Left ventricle myocardium inferior (tissue), 1 donor: ENCODE data around the gene CEP135. TPM values are rescaled to one million over a fixed set of nuclear protein-coding genes. Genes with fewer than 3 reads are reported as not detected.
"Not testable (repeated sequence)": the region's sequence is repeated elsewhere in the genome, so short reads cannot be mapped to it uniquely, and the experiment has no call there.

ENCODE experiments used
- DNase-seq: peaks from one replicate; pipeline ENCODE4 v3.0.0-alpha.2; 2020
- H3K27ac ChIP-seq: fragments of 200-600 bp; replicated peaks from 2 replicates; pipeline ENCODE4 v1.8.0; 2021
- H3K27me3 ChIP-seq: fragments of 200-600 bp; 2 replicates; pipeline ENCODE4 v1.8.0; 2021; ENCODE audit warnings: low read depth
- H3K36me3 ChIP-seq: fragments of 200-600 bp; 2 replicates; pipeline ENCODE4 v1.8.0; 2021
- H3K4me1 ChIP-seq: fragments of 200-600 bp; 2 replicates; pipeline ENCODE4 v1.8.0; 2021
- H3K4me3 ChIP-seq: fragments of 200-600 bp; 2 replicates; pipeline ENCODE4 v1.8.0; 2021; ENCODE audit warnings: mild to moderate bottlenecking, moderate library complexity
- H3K9me3 ChIP-seq: fragments of 200-600 bp; replicated peaks from 2 replicates; pipeline ENCODE4 v1.8.0; 2021
- CTCF ChIP-seq: fragments of 200-600 bp; IDR thresholded peaks from 2 replicates; pipeline ENCODE4 v1.8.0; 2021; ENCODE audit warnings: antibody characterized with exemption, mild to moderate bottlenecking, borderline replicate concordance
- intact Hi-C: fragments of 100-400 bp; cut with micrococcal nuclease; formaldehyde crosslinking; loops from one replicate; pipeline ENCODE4 v1.11.0; 2022
- total RNA-seq: library from RNA; stranded (reverse); fragmentation: NEBNext Ultra II Directional; extraction: Animal tissue kit (Norgen Biotek cat#: 25700); gene quantifications from one replicate; pipeline ENCODE4 v1.2.1, GENCODE V29; 2021
- donor health status: DM: no; HTN: yes; CAD: no; lungs with severe emphysema.

Gene CEP135
- total RNA-seq, 1 donor from 2014 or later, result 2.5 TPM

DNA sequence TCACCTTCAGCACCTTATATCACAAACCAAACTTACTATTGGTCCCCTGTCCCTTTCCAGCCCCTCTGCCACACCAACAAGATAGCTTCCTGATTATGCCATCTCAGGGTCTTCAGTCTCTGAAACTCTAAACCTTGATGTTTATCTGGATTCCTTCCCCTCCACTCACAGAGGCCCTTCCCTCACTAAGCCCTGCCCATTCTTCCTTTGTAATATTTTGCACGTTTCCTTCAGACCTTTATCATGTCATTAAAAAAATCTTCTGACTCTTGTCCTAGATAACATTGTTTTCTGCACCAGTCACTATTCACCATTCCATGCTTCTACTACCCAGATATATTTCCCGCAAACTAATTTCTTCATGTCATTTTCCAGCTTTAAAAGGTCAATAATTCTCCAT lies 17.7 kb upstream of the CEP135 start:
- H3K36me3 ChIP-seq, result no peaks in the 10 kb centered on the region
- peaks cover 70% of the 10 kb centered on the region for H3K9me3 ChIP-seq
- intact Hi-C loops, result no loop called here
- no peak for DNase-seq
- no peak for TF ChIP-seq CTCF
- no peaks in the 10 kb centered on the region for H3K4me1 ChIP-seq
- no peak overlapping the region for H3K4me3 ChIP-seq
- H3K27ac ChIP-seq, result no peak overlapping the region
- no peaks in the 10 kb centered on the region for H3K27me3 ChIP-seq

GRCh38 chr4:55931833-55932232 lies 16.9 kb upstream of the CEP135 start:
- intact Hi-C loops, result no loop called here
- H3K4me1 ChIP-seq, result no peaks in the 10 kb centered on the region
- H3K36me3 ChIP-seq, result peaks cover under 1% of the 10 kb centered on the region
- H3K27ac ChIP-seq, result no peak overlapping the region
- H3K9me3 ChIP-seq, result peaks cover 75% of the 10 kb centered on the region
- no peak for TF ChIP-seq CTCF
- DNase-seq, result no peak
- H3K27me3 ChIP-seq, result no peaks in the 10 kb centered on the region
- no peak overlapping the region for H3K4me3 ChIP-seq

DNA sequence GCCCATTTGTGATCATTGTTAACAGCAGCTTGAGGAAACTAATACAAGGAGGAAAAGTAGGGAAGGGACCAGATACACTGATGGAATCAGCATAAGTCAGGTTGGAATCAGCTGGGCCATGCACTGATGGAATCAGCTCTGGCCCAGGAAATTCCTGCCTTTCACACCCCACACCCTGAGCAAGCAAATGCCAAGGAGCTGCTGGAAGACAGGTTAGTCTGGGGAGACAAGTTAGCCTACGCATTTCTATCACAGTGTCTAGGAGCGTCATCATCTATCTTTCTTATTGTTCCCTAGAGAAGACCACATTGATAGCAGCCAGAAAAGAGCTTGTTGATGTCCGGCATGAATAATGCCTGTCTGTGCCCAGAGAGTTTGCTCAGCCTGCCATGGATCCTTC lies 16.2 kb upstream of the CEP135 start:
- no peak overlapping the region for H3K27ac ChIP-seq
- no peak for TF ChIP-seq CTCF
- DNase-seq, result no peak
- peaks cover 7% of the 10 kb centered on the region for H3K36me3 ChIP-seq
- intact Hi-C loops, result no loop called here
- H3K9me3 ChIP-seq, result peaks cover 82% of the 10 kb centered on the region
- no peaks in the 10 kb centered on the region for H3K4me1 ChIP-seq
- no peaks in the 10 kb centered on the region for H3K27me3 ChIP-seq
- H3K4me3 ChIP-seq, result no peak overlapping the region

DNA sequence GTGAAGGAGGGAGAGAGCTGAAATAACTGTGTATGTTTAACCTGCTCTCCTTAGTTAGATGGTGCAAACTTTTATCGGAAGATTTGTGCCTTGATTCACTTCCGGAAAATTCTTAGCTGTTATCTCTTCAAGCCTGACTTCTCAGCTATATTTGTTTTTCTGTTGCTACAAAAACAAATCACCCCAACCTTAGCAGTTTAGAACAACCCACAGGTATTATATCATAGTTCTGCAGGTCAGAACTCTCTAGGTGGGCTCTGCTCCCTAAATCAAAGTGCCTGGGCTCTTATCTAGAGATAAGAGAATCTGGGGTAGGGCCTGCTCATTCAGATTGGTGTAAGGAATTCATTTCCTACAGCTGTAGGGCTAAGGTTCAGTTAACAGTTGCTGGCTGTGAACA lies 15.1 kb upstream of the CEP135 start:
- DNase-seq, result no peak
- intact Hi-C loops, result no loop called here
- Histone ChIP-seq H3K36me3 (peaks cover 18% of the 10 kb centered on the region), H3K9me3 (peaks cover 83% of the 10 kb centered on the region), H3K27me3 (no peaks in the 10 kb centered on the region), H3K4me1 (no peaks in the 10 kb centered on the region), H3K4me3 (no peak overlapping the region), H3K27ac (no peak overlapping the region)
- no peak for TF ChIP-seq CTCF

DNA sequence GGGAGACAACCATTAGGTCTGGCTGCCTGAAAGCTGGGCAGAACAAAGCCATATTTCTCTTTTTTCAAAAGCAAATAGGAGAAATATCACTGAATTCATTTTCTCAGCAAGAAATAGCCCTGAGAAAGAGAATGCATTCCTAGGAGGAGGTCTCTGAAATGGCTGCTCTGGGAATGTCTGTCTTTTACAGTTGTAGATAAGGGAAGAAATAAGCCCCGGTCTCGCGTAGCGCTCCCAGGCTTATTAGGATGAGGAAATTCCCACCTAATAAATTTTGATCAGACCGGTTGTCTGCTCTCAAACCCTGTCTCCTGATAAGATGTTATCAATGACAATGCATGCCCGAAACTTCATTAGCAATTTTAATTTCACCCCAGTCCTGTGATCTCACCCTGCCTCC lies 12.8 kb upstream of the CEP135 start:
- Histone ChIP-seq H3K9me3 (peaks cover 87% of the 10 kb centered on the region), H3K36me3 (peaks cover 39% of the 10 kb centered on the region)
- DNase-seq, H3K4me3 ChIP-seq, H3K27ac ChIP-seq, H3K4me1 ChIP-seq, H3K27me3 ChIP-seq, intact Hi-C loops: not testable (repeated sequence)

DNA sequence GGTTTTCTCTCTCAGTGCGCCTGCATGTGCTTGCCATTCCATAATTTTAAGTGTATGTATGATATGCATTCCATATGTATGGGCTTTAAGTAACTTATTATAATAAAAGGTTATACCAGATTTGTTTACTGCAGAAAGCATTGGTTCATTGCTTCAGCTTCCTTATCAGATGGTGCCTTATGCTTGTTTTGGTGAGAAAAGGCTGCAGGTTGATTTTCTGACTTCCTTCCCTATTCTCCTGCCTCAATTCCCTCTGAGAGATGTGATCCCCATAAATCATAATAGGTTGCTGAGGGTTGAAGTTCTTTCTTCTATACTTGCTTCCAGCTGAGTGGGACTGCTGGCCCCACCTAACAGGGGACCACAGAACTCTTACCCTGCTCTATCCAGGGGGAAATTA lies 10.3 kb upstream of the CEP135 start:
- H3K27me3 ChIP-seq, result no peaks in the 10 kb centered on the region
- H3K9me3 ChIP-seq, result peaks cover 97% of the 10 kb centered on the region
- H3K4me3 ChIP-seq, result no peak overlapping the region
- no peak overlapping the region for H3K27ac ChIP-seq
- intact Hi-C loops, result no loop called here
- H3K36me3 ChIP-seq, result peaks cover 39% of the 10 kb centered on the region
- no peak for DNase-seq
- H3K4me1 ChIP-seq, result no peaks in the 10 kb centered on the region
- TF ChIP-seq CTCF, result no peak
